CD4-positive, alpha-beta T cell treated with Interleukin-15 for 4 hours (primary cell): ENCODE measurements around the gene PTGES3L.
A peak's percentile ranks its signal among the peaks of the same experiment; 100 is the strongest.

Experiments
- DNase-seq: peaks from one replicate; pipeline ENCODE4 v3.0.0-alpha.2; 2020; ENCODE audit warnings: low spot score

The PTGES3L gene

GRCh38 chr17:42979511-42980273, at the start of gene PTGES3L:
TSS of gene PTGES3L (minus strand) at chr17:42980080. CDS start at chr17:42980053, 27 bp downstream.
- no peak for DNase-seq

GRCh38 chr17:43028221-43028861, 48.5 kb upstream of the PTGES3L start:
- DNase-seq: no peak

- no peak for DNase-seq
Measured at GRCh38 chr17:43027091-43028032, 47.5 kb upstream of the PTGES3L start.

GRCh38 chr17:43026595-43026994, 46.7 kb upstream of the PTGES3L start:
- no peak for DNase-seq

GRCh38 chr17:43025766-43026537, 46.1 kb upstream of the PTGES3L start:
- DNase-seq: no peak

GRCh38 chr17:43025290-43025657, 45.4 kb upstream of the PTGES3L start:
- no peak for DNase-seq

GRCh38 chr17:43024407-43025289, 44.8 kb upstream of the PTGES3L start, which contains the start of gene RND2:
TSS of gene RND2 (plus strand) at chr17:43025231. CDS start at chr17:43025348, 117 bp downstream.
- DNase-seq: peak; percentile 82

- DNase-seq: peak; percentile 50
Measured at GRCh38 chr17:43021741-43022512, 42.0 kb upstream of the PTGES3L start, which contains the start of gene VAT1. TSS of gene VAT1 (minus strand) at chr17:43022385. CDS start at chr17:43022322, 63 bp downstream.

- DNase-seq: no peak
Measured at GRCh38 chr17:43020789-43021740, 41.2 kb upstream of the PTGES3L start.

- DNase-seq: no peak
Measured at GRCh38 chr17:43020030-43020621, 40.2 kb upstream of the PTGES3L start.

- DNase-seq: no peak
Measured at GRCh38 chr17:43019418-43019817, 39.5 kb upstream of the PTGES3L start.

- no peak for DNase-seq
Measured at GRCh38 chr17:43018932-43019331, 39.1 kb upstream of the PTGES3L start.

GRCh38 chr17:43018008-43018853, 38.4 kb upstream of the PTGES3L start:
- peak; percentile 68 for DNase-seq

- DNase-seq: no peak
Measured at GRCh38 chr17:43016216-43016615, 36.3 kb upstream of the PTGES3L start.

GRCh38 chr17:43015579-43015978, 35.7 kb upstream of the PTGES3L start:
- no peak for DNase-seq

- no peak for DNase-seq
Measured at GRCh38 chr17:43014649-43015542, 35.0 kb upstream of the PTGES3L start.
